Activated T-cell treated with anti-CD3 and anti-CD28 coated beads, Interleukin-2, amount 50 U/mL, for 1 hour (primary cell): Measurements from ENCODE around the gene LRRN4.
"Not testable (repeated sequence)": the region's sequence is repeated elsewhere in the genome, so short reads cannot be mapped to it uniquely, and the experiment has no call there.

Experiments used
- DNase-seq: peaks from one replicate; pipeline ENCODE4 v3.0.0-alpha.2; 2020

Gene LRRN4

GRCh38 chr20:6058684-6059295, 4.9 kb upstream of the LRRN4 start:
- no peak for DNase-seq

DNA sequence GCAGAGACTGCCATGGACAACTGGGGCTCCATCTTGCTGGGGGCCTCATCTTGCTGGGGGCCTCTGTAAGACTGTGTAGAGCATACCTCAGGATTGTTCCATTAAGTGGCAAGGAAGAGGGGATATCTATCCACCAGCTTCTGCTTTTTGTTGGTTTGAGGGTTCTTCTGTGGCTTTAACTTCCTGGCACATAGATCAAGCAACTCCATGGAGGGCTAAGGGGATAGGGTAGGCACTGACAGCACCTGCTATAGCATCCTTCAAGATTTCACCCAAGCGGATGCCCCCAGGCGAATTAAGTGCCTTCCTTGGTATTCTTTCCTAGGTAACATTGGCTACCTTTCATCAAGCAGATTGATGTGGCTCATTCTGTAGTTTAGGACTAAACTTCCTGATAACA, 3.8 kb upstream of the LRRN4 start:
- DNase-seq, result no peak

GRCh38 chr20:6057139-6057538, 3.3 kb upstream of the LRRN4 start:
- no peak for DNase-seq

- DNase-seq, result no peak
These were observed 2.2 kb upstream of the LRRN4 start for GRCh38 chr20:6055981-6056569.

- no peak for DNase-seq
These were observed 1.4 kb upstream of the LRRN4 start for GRCh38 chr20:6055161-6055783.

DNA sequence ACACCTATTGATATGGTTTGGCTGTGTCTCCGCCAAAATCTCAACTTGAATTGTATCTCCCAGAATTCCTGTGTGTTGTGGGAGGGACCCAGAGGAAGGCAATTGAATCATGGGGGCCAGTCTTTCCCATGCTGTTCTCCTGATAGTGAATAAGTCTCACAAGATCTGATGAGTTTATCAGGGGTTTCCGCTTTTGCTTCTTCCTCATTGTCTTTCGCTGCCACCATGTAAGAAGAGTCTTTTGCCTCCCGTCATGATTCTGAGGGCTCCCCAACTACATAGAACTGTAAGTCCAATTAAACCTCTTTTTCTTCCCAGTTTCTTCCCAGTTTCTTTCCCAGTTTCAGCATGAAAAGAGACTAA, 810 bp upstream of the LRRN4 start:
- DNase-seq, result not testable (repeated sequence)

- no peak for DNase-seq
These were observed 640 bp downstream of the LRRN4 start for GRCh38 chr20:6053064-6053775.

- no peak for DNase-seq
These were observed 2.4 kb downstream of the LRRN4 start for GRCh38 chr20:6051505-6051904.

DNA sequence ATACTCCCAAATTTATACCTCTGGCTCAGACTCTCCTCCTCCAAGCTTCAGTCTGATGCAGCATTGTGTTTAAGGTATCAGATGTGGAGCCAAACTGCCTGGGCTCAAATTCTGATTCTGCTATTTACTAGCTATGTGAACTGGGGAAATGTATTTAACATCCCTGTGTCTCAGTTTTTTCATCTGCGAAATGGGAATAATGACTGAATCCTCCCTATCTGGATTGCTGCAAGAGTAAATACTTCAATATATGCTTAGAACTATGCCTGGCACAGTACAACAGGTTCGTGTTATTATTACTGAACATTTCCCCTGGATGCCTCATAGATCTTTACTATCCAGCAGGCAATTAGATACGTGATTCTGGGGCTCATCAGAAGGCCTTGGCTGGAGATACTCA, 5.5 kb downstream of the LRRN4 start:
- no peak for DNase-seq

GRCh38 chr20:6046432-6046831, 7.4 kb downstream of the LRRN4 start:
- DNase-seq, result no peak

DNA sequence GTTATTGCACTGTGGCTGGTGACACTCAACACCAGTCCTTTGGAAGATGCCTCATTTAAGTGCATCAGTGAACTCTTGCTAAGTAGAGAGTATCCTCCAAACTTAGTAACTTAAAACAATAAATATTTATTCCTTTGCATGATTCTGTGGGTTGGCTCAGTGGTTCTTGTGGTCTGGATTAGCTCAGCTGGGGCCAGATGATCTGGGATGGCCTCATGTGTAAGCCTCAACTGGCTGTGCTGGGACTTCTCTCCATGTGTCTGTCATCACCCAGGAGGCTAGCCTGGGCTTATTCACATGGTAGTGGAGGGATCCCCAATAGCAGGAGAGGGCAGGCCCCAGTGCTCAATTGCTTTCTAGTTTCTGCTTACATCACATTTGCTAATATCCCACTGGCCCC, 8.3 kb downstream of the LRRN4 start:
- DNase-seq, result no peak

- no peak for DNase-seq
These were observed 9.7 kb downstream of the LRRN4 start for GRCh38 chr20:6044115-6044514.

DNA sequence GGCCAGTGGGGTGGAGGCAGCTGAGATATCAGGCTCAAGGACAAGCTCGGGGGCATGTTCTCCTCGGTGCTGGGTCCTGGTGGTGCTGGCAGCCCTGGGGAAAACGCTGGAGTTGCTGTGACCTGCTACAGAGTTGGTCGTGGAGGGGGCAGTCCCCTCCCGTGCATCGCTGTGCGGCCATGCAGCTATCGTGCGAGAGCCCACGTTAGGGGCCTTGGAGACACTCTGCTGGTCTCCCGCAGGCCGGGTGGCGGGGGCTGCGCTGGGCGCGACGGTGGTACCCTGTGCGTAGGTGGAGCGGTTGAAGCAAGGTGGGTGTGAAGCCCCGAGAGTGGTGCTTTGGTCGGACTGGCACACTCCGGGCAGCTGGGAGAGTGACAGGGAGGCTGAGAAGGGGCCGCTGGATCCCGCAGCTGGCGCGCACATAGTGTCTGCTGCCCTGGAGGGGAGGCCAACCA, 12.0 kb downstream of the LRRN4 start:
- DNase-seq, result no peak

- DNase-seq, result no peak
These were observed 12.7 kb downstream of the LRRN4 start for GRCh38 chr20:6040958-6041807.

GRCh38 chr20:6040540-6040939, 13.3 kb downstream of the LRRN4 start:
- DNase-seq, result no peak

- no peak for DNase-seq
These were observed 14.1 kb downstream of the LRRN4 start for GRCh38 chr20:6039766-6040165.

DNA sequence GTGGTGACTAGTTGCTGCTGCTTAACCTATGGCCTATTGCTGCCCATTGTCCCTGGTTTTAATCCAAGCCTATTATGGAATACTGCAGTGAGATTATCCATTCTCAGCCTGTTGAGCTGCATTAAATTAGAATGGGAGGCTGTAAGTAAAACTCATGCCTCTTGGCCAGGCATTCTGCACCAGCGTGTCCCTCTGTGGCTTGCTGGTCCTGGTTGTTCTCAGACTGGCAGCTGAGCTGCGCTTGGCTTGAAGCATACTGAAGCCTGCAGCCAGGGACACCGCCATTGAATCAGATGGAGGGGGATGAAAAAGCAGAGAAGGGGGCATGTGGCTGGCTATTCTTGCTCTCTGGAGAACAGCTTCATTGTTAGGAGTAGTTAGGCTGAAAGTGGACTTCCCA, 15.6 kb downstream of the LRRN4 start:
- no peak for DNase-seq

- DNase-seq, result no peak
These were observed 16.8 kb downstream of the LRRN4 start for GRCh38 chr20:6037082-6037481.

DNA sequence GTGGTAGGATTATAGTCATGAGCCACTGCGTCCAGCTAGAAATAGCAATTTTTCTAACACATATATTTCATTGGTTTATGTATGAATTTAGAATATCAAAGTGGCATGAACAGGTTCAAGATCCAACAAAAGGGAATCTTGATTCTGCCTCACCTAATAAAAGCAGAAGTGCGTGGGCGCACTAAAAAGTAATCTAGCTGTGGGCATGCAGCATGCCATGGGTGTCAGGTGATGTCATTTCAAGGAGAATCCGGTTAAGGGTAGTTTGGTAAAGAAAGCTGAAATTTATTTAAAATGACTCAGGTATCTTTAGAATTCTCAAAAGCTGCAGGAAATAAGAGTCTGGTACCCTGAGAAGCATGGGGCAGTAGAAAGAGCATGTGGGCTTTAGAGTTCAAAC, 17.6 kb downstream of the LRRN4 start:
- no peak for DNase-seq

DNA sequence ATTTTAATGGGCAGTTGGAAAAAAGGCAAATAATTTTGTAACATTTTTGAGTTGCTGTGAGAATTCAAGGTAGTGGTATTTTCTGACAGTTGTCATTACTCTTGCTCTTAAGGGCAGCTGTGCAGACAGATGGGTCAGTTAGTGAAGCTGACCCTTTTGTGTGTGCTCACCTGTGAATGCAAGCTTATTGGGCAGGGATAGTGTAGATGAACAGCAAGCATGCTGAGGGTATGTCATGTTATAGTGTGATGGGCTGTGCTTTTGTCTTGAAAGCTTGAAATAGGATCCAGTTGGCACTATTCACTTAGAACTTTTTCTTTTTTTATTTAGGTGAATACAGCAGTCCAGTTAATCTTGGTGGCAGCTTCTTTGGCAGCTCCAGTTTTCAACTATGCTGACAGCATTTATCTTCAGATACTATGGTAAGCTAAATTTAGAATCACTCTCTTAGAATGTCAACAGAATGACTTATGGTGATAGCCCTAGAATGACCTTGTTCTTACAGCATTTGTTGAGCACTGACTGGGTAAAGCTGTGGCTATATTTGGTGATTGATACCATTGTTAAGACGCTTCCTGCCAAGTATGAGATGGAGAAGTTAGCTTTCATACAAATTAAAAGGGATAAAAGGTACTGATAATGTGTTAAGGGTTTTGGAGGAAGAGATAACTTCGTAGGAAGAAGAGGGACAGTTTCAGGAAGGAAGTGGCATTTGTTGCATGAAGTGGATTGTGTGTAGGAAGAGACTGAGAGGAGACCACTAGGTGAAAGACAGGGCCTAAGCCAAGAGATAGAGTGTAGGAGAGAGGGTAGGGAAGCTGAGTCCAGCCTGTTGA, 19.5 kb downstream of the LRRN4 start:
- no peak for DNase-seq

DNA sequence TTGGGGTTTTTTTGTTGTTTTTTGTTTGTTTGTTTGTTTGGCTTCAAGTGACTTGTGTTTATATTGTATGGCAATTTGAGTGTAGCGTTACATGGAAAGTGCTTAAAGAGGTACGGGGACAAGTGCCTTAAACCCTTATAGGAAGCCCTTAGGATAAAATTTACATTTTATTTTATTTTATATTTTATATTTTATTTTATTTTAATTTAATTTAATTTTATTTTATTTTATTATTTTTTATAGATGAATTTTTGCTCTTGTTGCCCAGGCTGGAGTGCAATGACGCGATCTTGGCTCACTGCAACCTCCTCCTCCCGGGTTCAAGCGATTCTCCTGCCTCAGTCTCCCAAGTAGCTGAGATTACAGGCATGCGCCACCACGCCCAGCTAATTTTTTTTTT, 21.0 kb downstream of the LRRN4 start:
- not testable (repeated sequence) for DNase-seq

- no peak for DNase-seq
These were observed 23.3 kb downstream of the LRRN4 start for GRCh38 chr20:6030453-6031080.
